ENCODE data around the gene CCNT1.
"Not testable (repeated sequence)": the region's sequence is repeated elsewhere in the genome, so short reads cannot be mapped to it uniquely, and the experiment has no call there.

CCNT1 gene

DNA sequence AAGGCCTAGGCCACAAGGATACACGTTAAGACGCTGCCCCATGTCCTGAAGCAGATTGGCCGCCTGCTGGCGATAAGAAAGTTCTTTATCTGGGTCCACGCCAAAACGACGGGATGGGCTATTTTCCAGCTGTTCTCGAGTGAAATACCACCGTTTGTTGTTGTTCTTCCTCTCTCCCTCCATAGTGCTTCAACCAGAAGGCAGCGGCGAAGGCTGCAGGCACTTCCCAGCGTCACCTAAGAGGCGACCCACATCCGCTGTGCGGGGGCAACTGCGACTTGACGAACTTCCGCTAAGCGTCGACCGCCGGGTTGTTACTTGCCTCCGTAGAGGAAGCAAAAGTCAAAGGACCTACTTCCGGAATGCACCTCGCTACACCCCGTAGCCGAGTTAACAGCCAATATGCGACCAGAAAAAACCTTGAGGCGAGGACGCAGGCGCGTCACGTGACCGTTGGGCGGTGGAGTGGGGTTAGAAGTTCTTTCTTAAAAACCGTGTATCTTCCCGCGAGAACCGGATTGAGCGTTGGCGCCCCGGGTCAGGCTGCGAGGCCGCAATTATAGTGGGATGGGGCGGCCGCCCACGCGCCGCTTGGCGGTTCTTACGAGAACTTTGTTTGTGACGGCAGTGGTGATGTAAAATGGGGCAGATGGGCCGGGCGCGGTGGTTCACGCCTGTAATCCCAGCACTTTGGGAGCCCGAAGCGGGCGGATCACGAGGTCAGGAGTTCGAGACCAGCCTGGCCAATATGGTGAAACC, at the start of gene CCNT1:
TSS of gene CCNT1 (minus strand) at position 215 of the 759 bp plus-strand sequence. CDS start at position 183, 32 bp downstream.
- in situ Hi-C loops (cut with MboI; ENCODE audit: low sequenced_read_pairs), result no loop called here

DNA sequence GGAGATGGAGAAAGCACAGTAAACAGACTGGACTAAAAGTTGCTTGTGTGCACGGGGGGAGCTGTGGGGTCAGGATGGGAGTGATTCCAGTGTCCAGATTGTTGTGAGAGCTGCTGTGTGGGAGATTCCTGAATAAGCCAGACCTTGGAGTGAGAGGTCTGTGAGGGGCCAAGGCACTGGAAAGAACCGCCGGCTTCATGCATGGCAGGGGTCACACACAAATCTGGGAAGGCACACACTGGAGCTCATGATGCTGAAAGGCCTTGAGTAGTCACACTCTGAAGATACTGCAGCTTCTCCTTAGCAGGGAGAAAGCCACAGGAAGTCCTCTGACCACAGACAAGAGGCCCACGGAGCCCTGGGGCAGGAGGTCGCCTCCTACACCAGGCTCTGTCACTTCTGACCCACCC, 49.3 kb upstream of the CCNT1 start:
- in situ Hi-C loops (cut with MboI; ENCODE audit: low sequenced_read_pairs), result no loop called here

DNA sequence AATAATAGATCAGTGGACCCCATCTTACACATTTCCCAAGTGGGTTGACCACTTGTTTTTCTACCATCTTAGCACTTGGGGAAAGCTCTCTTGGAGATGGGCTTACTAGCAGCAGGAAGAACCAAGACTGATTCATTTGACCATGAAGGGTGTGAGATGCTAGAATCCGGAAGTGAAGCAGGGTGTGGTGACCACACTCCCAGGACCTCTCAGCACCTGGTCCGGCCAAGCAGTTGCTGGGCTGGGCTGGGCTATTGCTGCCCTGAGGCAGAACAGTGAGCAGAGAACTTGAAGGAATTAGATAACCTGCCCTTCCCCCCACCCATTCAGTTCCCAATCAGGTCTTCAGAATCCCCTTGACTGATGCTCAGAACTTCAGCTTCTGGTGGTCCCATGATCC, 48.0 kb upstream of the CCNT1 start:
- in situ Hi-C loops (cut with MboI; ENCODE audit: low sequenced_read_pairs), result no loop called here

DNA sequence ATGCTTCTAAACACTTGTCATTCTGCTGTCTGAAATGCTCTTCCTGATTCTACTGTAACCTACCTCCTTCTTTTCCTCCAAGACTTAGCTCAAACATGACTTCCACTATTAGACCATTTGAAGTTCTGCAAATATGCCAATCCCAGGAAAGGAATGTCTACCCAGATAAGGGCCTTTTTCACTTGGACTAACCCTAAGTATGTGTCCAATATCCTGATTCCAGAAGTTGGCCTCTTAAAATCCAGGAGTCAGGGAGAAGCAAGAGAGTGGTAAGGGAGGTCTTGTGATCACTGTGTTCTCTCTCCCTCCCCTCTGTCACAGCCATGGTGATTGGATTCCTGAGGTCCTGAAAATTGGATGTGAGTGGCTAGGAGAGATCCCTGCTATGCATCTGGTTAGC, 42.2 kb upstream of the CCNT1 start:
- in situ Hi-C loops (cut with MboI; ENCODE audit: low sequenced_read_pairs), result no loop called here

GRCh38 chr12:48758186-48758585, 41.7 kb upstream of the CCNT1 start:
- in situ Hi-C loops (cut with MboI; ENCODE audit: low sequenced_read_pairs), result no loop called here

DNA sequence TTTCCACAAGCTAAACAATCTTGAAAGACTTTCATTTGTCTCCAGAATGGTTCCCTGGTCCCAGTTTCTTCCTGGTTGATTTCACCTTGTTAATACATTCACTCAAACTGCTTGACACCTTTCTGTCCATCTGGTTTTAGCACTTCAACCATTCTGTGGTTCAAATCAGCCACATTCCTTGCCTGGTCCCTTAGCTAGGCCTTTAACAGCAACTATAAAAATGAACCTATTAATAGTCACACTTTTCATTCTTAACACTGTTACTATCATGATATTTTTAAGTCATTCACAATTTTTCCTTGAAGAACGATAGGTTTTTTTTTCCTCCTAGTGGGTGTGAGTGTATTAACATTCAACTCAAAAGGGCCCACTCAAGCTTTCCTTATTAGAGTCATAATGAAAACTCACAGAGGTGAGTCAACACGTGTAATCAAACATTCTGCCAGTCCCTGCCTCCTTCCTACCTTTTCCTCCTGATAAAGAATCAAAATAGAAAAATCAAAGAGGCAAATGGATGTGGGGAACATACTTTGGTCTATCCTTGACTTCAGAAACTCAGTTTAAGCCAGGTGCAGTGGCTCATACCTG, 34.4 kb upstream of the CCNT1 start:
- in situ Hi-C loops (cut with MboI; ENCODE audit: low sequenced_read_pairs), result loop anchor here (5.0 kb wide), 1 partner anchor 41 kb away; no protein-coding TSS in a partner anchor

DNA sequence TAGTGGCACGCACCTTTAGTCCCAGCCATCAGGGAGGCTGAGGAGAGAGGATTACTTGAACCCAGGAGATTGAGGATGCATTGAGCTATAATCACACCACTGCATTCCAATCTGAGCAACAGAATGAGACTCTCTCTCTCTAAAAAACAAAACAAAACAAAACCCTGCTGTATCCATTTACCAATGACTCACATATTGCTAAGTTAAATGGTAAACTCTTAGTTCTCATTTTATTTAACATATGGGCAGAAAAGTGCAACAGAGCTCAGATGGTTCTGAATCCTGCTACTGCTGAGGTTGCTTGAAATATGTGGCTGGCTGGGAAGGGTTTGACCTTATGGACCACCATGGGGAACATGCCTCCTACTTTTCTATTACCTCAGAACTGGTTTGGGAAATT, 33.7 kb upstream of the CCNT1 start:
- in situ Hi-C loops (cut with MboI; ENCODE audit: low sequenced_read_pairs), result loop anchor here (5.0 kb wide), 1 partner anchor 42 kb away; no protein-coding TSS in a partner anchor

DNA sequence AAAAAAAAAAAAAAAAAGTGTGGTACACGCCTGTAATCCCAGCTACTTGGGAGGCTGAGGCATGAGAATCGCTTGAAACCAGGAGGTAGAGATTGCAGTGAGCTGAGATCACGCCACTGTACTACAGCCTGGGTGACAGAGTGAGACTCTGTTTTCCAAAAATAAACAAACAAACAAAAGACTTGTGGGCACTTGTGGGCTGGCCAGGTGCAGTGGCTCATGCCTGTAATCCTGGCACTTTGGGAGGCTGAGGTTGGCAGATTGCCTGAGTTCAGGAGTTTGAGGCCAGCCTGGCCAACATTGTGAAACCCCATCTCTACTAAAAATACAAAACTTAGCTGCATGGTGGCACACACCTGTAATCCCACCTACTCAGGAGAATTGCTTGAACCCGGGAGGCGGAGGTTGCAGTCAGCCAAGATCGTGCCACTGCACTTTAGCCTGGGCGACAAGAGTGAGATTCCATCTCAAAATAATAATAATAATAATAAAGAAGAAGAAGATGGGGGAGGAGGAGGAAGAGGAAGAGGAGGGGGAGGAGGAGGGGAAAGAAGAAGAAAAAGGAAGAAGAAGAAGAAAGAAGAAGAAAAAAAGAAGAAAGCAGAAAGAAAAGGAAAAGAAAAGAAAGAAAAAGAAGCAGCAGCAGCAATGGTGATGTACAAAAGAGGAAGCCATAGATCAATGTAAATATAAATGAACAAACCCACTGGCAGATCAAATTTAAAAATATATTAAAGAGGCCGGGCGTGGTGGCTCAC, 27.9 kb upstream of the CCNT1 start:
- in situ Hi-C loops (cut with MboI; ENCODE audit: low sequenced_read_pairs), result no loop called here

GRCh38 chr12:48739618-48740269, 23.2 kb upstream of the CCNT1 start:
- in situ Hi-C loops (cut with MboI; ENCODE audit: low sequenced_read_pairs), result no loop called here

- in situ Hi-C loops (cut with MboI; ENCODE audit: low sequenced_read_pairs), result no loop called here
Observed at GRCh38 chr12:48736456-48736855, 19.9 kb upstream of the CCNT1 start.

DNA sequence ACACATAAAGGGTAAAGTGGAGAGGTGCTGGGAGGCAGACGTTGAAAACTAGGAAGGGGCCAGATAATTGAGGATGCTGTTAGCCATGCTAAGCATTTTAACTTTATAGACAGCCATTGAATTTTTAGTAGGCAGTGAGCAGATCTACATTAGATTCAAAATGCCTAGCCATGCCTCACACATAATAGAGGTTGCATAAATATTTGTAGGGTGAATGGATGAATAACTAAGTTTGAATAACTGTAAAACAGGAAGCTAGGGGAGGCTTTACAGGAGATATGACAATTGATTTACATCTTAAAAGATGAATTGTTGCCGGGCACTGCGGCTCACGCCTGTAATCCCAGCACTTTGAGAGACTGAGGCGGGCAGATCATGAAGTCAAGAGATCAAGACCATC, 12.3 kb upstream of the CCNT1 start:
- in situ Hi-C loops (cut with MboI; ENCODE audit: low sequenced_read_pairs), result no loop called here

GRCh38 chr12:48720737-48721136, 4.2 kb upstream of the CCNT1 start:
- in situ Hi-C loops (cut with MboI; ENCODE audit: low sequenced_read_pairs), result not testable (repeated sequence)

DNA sequence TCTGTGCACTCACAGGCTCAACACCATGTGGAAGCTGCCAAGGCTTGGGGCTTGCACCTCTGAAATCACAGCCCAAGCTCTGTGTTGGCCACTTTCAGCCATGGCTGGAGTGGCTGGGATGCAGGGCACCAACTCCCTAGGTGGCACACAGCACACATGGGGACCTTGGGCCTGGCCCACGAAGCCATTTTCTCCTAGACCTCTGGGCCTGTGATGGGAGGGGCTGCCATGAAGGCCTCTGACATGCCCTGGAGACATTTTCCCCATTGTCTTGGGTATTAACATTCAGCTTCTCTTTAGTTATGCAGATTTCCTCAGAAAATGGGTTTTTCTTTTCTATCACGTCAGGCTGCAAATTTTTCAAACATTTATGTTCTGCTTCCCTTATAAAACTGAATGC, 3.7 kb upstream of the CCNT1 start:
- in situ Hi-C loops (cut with MboI; ENCODE audit: low sequenced_read_pairs), result not testable (repeated sequence)

- in situ Hi-C loops (cut with MboI; ENCODE audit: low sequenced_read_pairs), result not testable (repeated sequence)
Observed at GRCh38 chr12:48719002-48719401, 2.5 kb upstream of the CCNT1 start.

GRCh38 chr12:48717252-48717695, 767 bp upstream of the CCNT1 start:
- in situ Hi-C loops (cut with MboI; ENCODE audit: low sequenced_read_pairs), result no loop called here

- in situ Hi-C loops (cut with MboI; ENCODE audit: low sequenced_read_pairs), result no loop called here
Observed at GRCh38 chr12:48716168-48716492, 377 bp downstream of the CCNT1 start.

DNA sequence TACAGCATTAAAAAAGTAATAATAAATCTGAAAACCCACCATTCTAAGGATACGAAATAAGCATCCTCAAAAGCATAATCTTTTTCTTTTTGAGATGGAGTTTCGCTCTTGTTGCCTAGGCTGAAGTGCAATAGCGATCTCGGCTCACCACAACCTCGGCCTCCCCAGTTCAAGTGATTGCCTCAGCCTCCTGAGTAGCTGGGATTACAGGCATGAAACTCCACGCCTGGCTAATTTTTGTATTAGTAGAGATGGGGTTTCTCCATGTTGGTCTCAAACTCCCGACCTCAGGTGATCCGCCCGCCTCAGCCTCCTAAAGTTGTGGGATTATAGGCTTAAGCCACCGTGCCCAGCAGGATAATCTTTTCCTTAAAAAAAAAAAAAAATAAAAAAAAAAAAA, 4.3 kb downstream of the CCNT1 start:
- in situ Hi-C loops (cut with MboI; ENCODE audit: low sequenced_read_pairs), result no loop called here

DNA sequence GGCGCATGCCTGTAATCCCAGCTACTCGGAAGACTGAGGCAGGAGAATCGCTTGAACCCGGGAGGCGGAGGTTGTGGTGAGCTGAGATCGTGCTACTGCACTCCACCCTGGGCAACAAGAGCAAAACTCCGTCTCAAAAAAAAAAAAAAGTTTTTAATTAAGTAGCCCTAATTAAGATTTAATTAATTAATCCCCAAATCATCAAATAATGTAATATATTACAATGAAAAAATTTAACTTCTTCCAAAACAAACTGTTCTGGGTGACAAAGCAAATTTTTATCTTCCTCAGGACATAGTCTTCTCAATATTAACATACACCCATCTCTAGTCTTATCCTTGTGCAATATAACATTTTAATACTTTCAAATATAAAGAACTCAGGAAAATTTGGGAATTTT, 17.7 kb downstream of the CCNT1 start:
- in situ Hi-C loops (cut with MboI; ENCODE audit: low sequenced_read_pairs), result not testable (repeated sequence)

- in situ Hi-C loops (cut with MboI; ENCODE audit: low sequenced_read_pairs), result no loop called here
Observed at GRCh38 chr12:48696626-48697025, 19.9 kb downstream of the CCNT1 start.

GRCh38 chr12:48695859-48696258, 20.6 kb downstream of the CCNT1 start:
- in situ Hi-C loops (cut with MboI; ENCODE audit: low sequenced_read_pairs), result no loop called here

DNA sequence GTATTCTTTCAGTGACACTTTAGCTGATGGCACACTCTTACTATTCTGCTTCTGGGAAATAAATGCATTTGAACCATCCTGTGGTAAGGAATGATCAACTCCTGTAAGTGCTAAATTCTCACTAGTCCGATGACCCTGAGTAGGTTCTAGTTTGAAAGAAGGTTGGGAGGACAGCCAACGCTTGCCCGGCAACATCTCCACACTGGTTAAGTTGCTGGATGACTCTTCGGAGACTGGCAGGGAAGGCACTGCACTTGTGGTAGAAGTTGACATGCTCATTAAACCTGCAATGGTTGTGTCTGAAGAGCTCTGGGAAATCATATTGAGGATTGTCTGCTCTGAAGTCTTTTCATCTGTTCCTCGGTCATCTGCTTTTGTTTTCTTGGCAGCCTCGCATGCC, 22.5 kb downstream of the CCNT1 start:
- in situ Hi-C loops (cut with MboI; ENCODE audit: low sequenced_read_pairs), result no loop called here
